Ishikawa (cell line): ENCODE data around the gene ABHD11.

ENCODE experiments used
- CEBPB ChIP-seq: IDR thresholded peaks from 2 replicates; pipeline ENCODE4 v1.6.1; 2012
- YY1 ChIP-seq: IDR thresholded peaks from 2 replicates; pipeline ENCODE4 v1.6.1; 2012; ENCODE audit warnings: low read depth

GRCh38 chr7:73717991-73718405 lies 20.6 kb downstream of the ABHD11 start:
- TF ChIP-seq YY1 = no peak
- TF ChIP-seq CEBPB = no peak
